T-helper 9 cell (primary cell): Measurements from ENCODE around the gene MAP1LC3B2.

ENCODE experiments used
- DNase-seq: peaks from one replicate; pipeline ENCODE4 v3.0.0-alpha.2; 2020

The MAP1LC3B2 gene

DNA sequence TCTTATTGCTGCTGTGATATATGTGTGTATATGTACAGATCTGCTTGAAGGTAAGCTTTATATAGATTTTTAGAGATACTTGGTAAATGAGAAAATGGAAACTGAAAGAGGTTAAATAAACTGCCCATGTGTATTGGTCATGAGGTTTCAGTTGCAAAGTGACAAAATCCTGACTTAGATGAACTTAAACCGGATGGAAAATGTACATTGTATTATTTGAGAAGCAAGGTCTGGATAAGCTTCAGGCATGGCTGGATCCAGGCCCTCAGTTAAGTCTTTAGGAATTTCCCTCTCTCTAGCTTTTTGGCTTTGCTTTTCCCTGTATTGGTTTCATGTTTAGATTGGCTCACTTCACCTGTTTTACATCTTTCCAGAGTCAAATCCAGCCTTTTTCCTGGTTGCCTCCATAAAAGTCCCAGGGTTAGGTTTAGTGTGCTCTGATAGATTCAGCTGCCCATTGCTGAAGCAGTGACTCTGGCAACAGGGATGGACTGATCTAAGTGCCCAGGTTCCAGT, 21.0 kb upstream of the MAP1LC3B2 start:
- no peak for DNase-seq

DNA sequence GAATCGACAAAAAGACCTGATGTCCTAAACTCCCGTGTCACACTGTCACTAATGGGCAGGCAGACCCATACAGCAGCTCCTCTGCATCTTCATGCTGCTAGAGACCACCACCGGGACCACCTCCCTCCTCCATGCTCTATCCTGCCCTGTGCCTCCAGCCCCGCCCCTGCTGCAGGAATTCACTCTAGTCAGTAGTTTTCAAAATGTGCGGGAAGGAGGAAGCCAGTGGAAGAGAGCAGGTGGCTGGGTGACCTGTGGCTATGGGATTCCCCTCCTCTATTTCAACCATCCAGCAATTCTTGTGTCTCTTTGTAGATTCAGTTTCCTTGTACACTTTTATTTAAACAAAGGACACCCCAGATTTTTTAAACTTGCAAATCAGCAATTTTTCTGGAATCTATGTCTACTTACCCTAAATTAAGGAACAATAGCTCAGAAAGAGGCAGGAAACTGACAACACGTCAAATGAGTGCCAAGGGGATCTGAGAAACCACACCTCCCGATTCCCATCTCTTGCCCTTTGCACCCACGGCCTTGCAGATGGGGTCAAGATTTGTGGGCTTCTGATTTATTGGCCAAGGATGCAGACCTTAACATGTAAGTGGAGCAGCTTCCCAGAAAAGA, 20.4 kb upstream of the MAP1LC3B2 start:
- DNase-seq = no peak

DNA sequence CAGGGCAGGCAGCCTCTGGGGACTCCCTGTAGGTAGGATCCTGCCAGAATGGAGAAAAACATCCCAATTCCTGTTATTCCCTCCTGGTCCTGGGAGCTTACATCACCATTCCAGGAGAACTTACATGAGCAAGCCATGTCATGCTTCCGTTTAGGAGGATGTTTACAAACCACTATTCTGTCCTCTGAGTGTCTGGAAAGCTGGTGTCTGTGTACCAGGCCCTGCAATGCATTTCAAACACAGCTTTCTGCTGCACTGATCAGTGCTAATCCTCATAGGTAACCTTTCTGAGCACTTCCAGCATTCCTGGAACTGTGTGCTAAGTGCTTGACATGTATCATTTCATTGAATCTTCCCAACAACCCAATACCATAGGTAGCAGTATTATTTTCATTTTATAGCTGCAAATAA, 19.8 kb upstream of the MAP1LC3B2 start:
- no peak for DNase-seq

DNA sequence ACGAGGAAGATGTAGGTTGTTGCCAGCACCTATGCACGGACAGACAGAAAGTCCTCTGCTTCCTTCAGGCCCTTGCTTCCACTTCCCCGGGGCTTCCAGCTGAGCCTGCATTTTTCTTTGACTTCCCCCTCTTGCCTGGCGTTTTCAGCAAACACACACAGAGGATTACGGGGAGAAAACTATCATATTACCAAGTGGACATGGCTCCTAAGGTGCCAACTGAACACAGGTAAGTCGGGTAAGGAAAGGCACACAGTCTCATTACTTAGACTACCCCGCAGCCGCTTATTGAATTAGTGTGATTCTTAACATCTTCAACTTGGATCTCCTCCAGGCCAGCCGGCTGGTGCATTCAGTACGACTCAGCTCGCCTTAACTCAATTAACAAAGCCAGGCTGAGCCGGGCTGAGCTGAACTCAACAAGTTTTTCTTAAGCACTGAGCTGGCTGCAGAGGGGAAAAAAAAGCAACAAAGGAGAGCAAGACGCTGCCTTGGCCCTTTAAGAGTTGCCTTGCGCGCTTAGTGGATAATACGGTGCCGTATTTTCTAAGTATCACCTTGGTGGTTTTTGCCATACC, 19.2 kb upstream of the MAP1LC3B2 start:
- DNase-seq = no peak

DNA sequence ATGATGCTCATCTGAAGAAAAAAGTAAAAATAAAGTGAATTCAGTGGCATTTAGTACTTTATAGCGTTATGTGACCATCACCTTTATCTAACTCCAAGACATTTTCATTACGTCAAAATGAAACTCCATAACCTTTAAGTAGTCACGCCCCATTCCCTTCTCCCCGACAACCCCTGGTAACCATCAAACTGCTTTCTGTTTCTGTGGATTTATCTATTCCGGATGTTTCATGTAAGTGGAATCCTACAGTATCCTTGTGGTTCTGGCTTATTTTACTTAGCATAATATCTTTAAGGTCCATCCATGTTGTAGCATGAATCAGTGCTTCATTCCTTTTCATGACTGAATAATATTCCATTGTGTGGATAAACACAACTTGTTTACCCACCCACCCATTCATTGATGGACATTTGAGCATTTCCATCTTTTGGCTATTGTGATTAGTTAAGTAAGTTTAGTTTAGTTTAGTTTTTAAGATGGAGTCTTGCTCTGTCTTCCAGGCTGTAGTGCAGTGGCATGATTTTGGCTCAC, 18.5 kb upstream of the MAP1LC3B2 start:
- DNase-seq = no peak

DNA sequence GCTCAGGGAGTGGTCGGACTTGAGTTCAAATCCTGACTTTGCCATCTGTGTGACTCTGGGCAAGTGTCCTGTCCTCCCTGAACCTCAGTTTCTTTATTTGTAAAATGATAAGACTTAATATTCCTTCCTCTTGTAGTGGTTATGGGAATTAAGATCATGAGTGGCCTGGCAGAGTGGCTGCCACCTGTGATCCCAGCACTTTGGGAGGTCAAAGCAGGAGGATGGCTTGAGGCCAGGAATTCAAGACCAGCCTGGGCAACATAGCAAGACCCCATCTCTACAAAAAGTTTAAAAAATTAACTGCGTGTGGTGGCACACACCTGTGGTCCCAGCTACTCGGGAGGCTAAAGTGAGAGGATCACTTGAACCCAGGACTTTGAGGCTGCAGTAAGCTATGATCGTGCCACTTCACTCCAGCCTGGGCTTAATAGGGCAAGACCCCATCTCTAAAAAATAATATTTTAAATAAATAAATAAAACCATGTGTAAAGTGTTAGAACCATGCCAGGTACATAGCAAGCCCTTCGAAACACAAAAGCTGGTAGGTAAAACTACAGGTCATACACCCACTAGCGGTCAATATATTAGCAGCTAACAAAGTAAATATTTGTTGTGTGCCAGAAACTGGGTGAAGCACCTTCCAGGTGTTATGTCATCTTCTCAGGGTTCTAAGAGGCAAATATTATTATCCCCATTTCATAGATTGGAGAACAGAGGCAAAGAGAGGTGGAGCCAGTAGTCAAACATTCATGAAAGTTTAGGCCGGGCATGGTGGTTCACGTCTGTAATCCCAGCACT, 17.4 kb upstream of the MAP1LC3B2 start:
- no peak for DNase-seq

DNA sequence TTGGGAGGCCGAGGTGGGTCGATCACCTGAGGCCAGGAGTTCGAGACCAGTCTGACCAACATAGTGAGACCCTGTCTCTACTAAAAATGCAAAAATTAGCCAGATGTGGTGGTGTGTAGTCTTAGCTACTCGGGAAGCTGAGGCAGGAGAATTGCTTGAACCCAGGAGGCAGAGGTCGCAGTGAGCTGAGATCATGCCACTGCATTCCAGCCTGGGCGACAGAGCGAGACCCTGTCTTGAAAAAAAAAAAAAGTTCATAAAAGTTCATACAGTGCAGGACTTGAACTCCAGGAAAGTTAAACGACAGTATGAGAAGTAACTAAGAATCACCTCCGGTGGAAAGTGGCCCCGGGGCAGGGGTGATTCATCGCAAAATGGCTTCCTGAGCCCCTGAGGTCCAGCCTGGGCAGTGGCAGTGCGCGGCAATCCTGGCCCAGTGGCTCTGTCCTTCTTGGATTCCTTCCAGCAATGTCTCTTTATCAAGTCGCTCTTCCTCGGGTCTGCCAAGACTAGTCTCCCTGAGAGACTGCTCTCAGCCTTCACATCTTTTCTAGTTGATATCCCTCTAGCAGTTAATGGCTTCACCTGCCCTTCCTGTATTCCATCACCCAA, 16.7 kb upstream of the MAP1LC3B2 start:
- DNase-seq = no peak

DNA sequence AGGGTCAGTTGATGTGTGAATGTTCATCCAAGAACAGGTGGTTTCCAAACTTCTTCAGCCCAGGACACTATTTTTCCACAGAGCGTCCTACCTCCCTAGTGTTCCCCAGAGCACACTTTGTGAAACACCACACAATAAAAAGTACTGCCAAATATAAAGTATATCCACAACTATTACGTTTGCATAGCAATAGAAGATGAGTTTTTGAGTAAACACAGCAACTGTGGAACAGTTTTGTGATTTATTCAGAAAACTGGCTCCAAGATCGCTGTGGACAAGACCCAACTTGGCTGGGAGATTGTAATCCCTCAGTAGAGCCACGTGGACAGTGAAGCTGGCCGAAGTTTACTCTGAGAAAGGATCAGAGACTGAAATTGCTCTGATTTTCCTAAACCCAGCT, 14.5 kb upstream of the MAP1LC3B2 start:
- DNase-seq = no peak

DNA sequence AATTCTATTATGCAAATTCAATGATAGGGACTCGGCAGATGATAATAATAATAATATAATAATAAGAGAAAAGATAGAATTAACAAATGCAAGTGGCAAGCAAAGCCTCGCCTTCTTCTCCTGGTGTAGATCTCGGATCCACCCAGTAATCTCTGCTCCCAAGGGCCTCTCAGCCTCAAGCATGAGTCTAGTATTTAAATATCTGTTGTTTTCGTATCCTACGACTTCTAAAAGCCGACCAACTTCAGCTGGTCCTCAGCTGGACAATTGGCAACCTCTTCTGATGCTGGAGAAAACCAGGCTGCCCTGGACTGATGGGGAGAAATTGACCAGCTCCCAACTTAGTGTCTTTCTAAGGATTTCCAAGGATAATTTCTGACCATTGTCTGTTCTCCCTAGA, 14.0 kb upstream of the MAP1LC3B2 start:
- DNase-seq = no peak

DNA sequence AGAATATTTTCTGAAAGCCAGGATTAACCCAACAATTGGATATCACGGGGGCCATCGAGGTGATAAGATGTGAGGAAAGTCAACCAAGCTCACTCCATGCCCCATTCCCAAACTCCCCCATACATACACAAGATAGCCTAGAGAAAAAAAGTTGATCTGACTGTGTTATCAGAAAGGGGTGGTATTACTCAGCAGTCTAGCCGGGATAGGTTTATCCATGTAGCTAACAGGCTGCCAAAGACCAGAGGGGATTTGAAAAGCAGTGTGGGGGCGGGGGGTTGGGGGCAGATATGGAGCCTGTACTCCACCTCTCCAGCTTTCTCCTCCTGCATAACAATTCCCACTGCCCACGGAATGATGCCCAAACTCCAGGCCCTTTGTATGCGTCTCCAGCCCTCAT, 13.2 kb upstream of the MAP1LC3B2 start:
- DNase-seq = no peak

DNA sequence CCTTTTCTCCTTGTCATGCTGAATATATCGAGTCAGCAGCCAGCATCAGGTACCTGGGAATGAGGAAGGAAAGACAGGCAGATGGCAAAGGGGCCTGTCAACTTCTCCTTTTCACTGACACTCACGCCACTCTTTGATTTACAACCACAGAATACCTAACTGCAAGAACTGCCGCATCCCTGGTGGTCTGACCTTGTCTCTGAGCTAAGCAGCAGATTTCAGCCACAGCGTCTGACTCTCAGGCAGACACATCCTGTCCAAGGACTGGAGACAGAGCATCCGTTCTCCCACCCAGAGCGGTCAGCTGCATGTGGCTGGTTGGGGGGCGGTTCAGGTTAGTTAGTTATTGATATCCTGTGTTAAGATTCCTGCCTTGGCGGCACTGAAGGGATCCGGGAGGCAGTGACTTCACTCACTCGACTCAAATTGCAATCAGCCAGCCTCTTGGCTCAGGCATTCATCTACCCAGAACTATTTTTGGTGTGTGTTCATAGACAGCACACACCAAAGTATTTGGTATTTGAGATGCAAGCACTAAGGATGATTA, 11.2 kb upstream of the MAP1LC3B2 start:
- no peak for DNase-seq

DNA sequence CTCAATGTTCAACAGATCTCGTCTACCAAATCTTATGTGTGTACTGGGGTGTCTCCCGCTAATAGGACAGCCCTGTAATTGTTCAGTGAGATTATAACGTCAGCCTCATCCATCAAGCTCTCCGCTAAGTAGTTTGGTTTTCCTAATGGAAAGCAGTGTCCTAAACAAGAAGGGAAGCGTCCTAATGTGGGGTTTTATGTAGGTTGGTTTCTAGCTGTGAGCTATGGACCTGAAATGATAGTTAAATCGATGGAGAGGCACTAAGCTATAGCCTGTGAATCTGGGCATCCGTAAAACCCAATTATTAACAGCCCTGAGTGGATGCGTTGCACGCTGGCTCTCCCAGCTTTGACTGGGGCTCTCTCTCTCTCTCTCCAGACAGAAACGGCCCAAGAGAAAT, 9.2 kb upstream of the MAP1LC3B2 start:
- no peak for DNase-seq

DNA sequence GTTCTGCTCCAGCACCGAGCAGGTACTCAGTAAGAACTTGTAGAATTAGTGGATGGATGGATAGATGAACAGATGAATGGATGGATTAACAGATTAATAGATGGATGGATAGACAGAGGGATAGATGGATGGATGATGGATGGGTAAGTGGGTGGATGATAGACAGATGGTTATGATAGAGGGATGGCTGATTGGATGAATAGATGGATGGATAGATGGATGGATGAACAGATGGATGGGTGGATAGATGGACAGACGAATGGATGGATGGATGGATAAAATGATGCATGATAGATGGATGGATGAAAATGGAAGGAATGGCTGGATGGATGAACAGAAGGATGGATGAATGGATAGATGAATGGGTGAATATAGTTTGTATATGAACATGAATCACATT, 8.0 kb upstream of the MAP1LC3B2 start:
- no peak for DNase-seq

DNA sequence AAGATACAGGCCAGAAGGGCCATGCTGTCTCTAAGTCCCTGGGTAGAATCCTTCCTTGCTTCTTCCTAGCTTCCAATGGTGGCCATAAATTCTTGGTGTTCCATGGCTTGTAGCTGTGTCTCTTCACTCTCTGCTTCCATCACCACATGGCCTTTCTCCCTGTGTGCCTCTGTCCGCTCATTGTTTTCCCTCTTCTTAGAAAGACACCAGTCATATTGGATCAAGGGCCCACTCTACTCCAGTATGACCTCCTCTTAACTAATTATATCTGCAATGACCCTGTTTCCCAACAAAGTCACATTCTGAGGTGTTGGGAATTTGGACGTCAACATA, 7.6 kb upstream of the MAP1LC3B2 start:
- no peak for DNase-seq

DNA sequence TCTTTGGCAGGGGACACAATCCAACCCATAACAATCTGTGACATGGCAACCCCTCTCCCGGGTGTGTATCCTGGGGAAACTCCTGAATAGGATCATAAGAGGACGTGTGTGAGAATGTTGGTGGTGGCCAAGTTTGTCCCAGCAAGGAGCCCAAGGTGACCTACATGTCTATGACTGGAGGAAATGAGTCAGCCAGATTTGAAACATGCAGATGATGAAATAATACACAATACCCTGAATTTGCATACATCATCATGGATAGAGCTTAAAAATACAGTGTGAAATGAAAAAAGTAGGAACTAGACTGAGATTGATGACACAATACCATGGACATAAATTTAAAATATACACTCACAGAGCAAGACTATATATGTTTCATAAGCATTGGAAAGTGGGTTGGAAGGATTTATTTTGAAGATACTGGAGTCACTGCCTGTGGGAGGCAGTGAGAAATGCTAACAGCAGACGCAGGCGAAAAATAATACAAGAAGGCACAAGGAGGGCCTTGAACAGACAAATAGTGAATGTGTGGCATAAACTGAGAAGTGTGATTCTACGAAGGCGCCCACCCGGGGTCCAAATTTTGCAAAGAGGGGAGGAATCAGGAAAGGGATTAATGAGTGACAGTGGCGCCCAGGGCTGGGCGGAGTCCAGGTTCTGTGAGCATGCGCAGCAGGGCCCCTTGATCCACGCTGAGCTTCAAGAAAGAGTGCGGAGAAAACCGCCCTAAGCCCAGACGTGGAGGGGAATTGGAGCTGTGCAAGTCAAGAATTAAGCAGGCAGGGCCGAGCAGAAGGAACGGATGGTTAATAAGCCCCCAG, 7.0 kb upstream of the MAP1LC3B2 start:
- DNase-seq = no peak

DNA sequence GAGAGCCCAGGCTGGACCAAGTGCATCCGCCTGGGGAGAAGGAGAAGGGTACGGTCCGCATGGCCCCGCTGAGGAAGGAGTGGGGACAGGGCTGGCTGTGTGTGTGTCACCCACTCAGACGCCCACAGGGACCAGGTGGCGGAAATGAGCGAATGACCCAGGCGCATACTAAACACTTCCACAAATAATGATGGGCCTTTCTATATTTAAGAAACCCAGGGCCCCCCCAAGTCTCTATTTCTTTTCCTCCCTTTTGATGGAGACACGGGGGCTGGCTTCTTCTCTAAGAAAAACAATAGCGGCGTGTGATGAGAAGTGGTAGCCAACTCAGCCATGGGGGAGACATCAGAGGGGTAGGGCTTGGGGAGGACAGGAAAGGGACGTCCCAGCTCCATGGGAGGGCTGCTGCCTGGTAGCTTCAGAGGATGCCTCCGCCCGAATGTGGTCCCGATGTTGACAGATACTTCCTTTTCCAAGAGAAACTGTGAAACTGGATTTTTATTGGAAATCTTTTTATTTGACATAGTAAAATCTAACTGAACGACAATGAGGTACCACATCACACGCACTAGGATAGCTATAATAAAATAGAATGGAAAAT, 6.3 kb upstream of the MAP1LC3B2 start:
- DNase-seq = no peak

DNA sequence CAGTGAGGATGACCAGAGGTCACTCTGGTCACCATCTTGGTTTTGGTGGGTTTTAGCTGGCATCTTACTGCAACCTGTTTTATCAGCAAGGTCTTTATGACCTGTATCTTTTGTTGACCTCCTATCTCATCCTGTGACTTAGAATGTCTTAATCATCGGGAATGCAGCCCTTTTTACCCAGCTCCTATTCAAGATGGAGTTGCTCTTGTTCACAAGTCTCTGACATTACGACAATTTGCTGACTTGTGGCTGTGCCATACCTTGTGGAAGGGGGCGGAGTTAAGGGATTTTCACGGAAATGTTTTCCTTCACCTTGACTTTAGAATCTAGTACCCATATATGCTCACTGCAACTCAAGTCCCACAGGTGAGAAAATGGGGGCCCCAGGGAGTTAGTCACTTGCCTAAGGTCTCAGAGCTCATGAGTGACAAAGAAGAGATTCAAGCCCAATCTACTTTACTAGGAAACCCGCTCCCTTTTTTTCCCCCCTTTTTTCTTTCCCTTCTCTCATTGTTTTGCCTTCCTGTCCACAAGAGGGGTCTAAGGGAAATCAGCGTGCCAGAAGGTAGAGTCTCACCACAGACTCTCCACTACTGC, 2.7 kb upstream of the MAP1LC3B2 start:
- no peak for DNase-seq

DNA sequence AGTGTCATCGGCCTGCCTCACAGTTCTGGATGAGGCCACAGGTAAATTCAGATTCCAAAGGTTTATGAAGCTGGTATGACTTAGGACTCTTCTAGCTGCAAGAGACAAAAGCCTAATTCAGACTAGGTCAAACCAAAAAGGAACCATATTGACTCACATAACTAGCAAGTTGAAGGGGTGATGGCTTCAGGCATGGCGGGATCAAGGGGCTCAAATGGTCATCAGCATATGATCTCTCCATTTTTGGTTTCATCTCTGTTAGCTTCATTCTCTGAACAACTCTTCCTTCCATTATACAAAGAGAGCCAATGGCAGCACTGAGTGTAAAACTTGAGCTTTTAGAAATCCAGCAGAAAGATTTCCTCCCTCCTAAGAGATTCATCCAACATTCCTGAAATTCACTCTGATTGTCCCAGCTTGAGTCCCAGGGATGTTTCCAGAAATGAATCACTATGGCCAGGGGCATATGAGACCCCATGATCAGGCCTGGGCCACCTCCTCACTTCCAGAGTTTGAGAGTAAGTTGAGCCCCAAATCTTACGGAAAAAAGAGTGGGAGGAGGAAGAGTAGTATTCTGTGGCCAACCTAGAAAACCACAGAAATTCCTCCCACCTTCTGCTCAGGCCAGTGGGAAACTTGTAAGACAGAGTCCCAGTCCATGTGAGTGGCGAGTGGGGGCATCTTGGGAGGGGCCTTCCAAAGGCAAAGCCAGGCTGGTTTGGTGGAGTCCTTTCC, 2.0 kb upstream of the MAP1LC3B2 start:
- DNase-seq = no peak

DNA sequence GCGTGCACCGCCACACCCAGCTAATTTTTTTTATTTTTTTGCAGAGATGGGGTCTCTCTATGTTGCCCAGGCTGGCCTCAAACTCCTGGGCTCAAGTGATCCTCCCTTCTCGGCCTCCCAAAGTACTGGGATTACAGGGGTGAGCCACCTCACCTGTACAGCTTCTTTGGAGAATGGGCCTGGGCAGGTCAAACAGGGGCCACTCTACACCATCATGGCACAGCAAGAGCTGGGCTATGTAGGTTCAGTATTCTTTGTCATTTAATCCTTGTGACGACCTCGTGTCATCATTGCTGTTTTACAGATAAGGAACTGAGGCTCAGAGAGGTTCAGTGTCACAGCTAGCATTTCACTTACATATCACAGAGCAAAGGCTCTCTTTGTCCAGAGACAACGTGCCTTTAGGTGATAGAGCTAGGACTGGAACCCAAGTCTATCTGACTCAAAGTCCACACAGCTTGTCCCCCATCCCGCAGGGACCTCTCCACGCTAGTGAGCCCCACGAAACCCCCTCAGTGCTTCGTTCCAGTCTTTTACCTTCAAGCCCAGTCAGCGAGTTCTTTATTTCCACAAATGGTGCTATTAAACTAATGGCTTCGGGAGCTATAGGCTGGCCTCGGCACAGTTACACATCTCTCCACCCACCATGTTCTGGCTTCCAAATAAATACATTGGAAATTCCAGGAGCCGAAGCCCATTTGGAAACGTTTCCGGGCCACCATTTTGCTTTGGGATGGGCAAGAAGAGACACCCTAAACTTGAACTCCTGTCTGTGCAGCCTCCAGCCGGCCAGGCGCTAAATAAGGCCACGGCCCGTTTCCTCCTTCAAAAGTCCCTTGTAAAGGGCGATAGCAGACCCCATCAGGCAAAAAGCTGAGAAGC, 660 bp upstream of the MAP1LC3B2 start:
- DNase-seq = no peak
